GM12874 (cell line): ENCODE measurements around the gene ZNF324.

Experiments used
- CTCF ChIP-seq: IDR thresholded peaks from 2 replicates; pipeline ENCODE4 v1.5.1; 2011; ENCODE audit warnings: low read depth, mild to moderate bottlenecking, control low read depth, low read length, moderate library complexity; ENCODE audit not compliant: insufficient read depth

The ZNF324 gene

GRCh38 chr19:58500242-58500641 is 33.4 kb downstream of the ZNF324 start:
- no peak for TF ChIP-seq CTCF

GRCh38 chr19:58509731-58510083 is 42.8 kb downstream of the ZNF324 start:
- TF ChIP-seq CTCF: no peak

GRCh38 chr19:58510084-58510862 is 43.4 kb downstream of the ZNF324 start:
- TF ChIP-seq CTCF: no peak

GRCh38 chr19:58511353-58512208 is 44.7 kb downstream of the ZNF324 start, which contains the start of gene SLC27A5:
Gene SLC27A5 (minus strand): TSS chr19:58511992. CDS start chr19:58511955, 37 bp downstream.
- TF ChIP-seq CTCF: no peak

- TF ChIP-seq CTCF: no peak
Observed at GRCh38 chr19:58513213-58513693, 46.4 kb downstream of the ZNF324 start.

GRCh38 chr19:58513694-58514563 is 47.0 kb downstream of the ZNF324 start:
- TF ChIP-seq CTCF: peak; percentile 98
